Adrenal gland (tissue), 12 donors: Measurements from ENCODE around the gene DRICH1. TPM values are rescaled to one million over a fixed set of nuclear protein-coding genes. Genes with fewer than 3 reads are reported as not detected.
"Not testable (repeated sequence)": the region's sequence is repeated elsewhere in the genome, so short reads cannot be mapped to it uniquely, and the experiment has no call there.

Source experiments
- DNase-seq, 7 donors: peaks; one replicate each; pipeline ENCODE4 v3.0.0-alpha.2; 2019 to 2020
- H3K27ac ChIP-seq, 5 donors: fragments of 200-600 bp; sonication (generic) in 4 of 5; 1 replicate in 3 of 5; 2 replicates in 2 of 5; pipeline versions ENCODE4 v1.5.1 to v1.8.0; 2016 to 2020; ENCODE audit warnings: mild to moderate bottlenecking in 1 of 5
- H3K27me3 ChIP-seq: fragments of 200-600 bp; 2 replicates; pipeline ENCODE4 v1.8.0; 2021
- H3K36me3 ChIP-seq, 2 donors: fragments of 200-600 bp; replicated peaks in 1 of 2; 1 replicate in 1 of 2; 2 replicates in 1 of 2; pipeline versions ENCODE4 v1.5.1 to v1.8.0; 2018 to 2022
- H3K4me1 ChIP-seq, 2 donors: fragments of 200-600 bp; replicated peaks in 1 of 2; 1 replicate in 1 of 2; 2 replicates in 1 of 2; pipeline versions ENCODE4 v1.5.1 to v1.8.0; 2018 to 2021
- H3K4me3 ChIP-seq, 4 donors: fragments of 200-600 bp; sonication (generic) in 3 of 4; one replicate each; pipeline ENCODE4 v1.5.1; 2016 to 2018
- H3K9me3 ChIP-seq, 3 donors: fragments of 200-600 bp; sonication (generic) in 1 of 3; replicated peaks in 1 of 3; 1 replicate in 2 of 3; 2 replicates in 1 of 3; pipeline versions ENCODE4 v1.5.1 to v1.8.0; 2016 to 2021
- POLR2A ChIP-seq, 2 donors: fragments of 450-650 bp; IDR thresholded peaks; one replicate each; pipeline ENCODE4 v1.6.1; 2017; ENCODE audit warnings: antibody characterized with exemption in 2 of 2, mild to moderate bottlenecking in 2 of 2, moderate library complexity in 1 of 2
- WGBS, 4 donors: extraction: QIAGEN DNeasy Blood & Tissue Kit in 2 of 4; methylation state at CpG; one replicate each; pipeline versions ENCODE4 v1.1.5 to v1.1.7; 2013 to 2017; 5-methylcytosine and 5-hydroxymethylcytosine counted together
- intact Hi-C, 2 donors: fragments of 100-400 bp; cut with DNase I; formaldehyde crosslinking; loops; one replicate each; pipeline versions ENCODE4 v1.14.1 to v1.15.0; 2022 to 2023
- polyA plus RNA-seq, 3 donors: library from polyadenylated mRNA; stranded (reverse); fragments of 200-250 nt in 2 of 3; fragments of 350-450 nt in 1 of 3; fragmentation: Illumina TruSeq in 1 of 3; extraction: RNeasy Lipid Tissue Mini Kit (QIAGEN cat#74804) in 1 of 3; gene quantifications; one replicate each; pipeline ENCODE4 v1.2.3, GENCODE V29; 2013 to 2014
- total RNA-seq, 9 donors: library from RNA; depleted of rRNA in 4 of 9; stranded (reverse); fragments of >200 nt in 4 of 9; fragments of 120-200 nt in 1 of 9; fragmentation: NEBNext Ultra II Directional in 1 of 9; extraction: Animal tissue kit (Norgen Biotek cat#: 25700) in 1 of 9; gene quantifications; one replicate each; pipeline versions ENCODE4 v1.1.0 to v1.2.4, GENCODE V29; 2013 to 2023
- TF ChIP-seq, protein P1 (sequence below), 6 experiments: fragments of 450-650 bp in 4 of 6; fragments of 200-600 bp in 2 of 6; sonication (generic) in 1 of 6; IDR thresholded peaks; 1 replicate in 5 of 6; 2 replicates in 1 of 6; pipeline versions ENCODE4 v1.5.1 to v1.8.0; 2016 to 2021; ENCODE audit warnings: antibody characterized with exemption in 6 of 6, mild to moderate bottlenecking in 2 of 6, moderate library complexity in 1 of 6
- donor health status: healthy with polysubstance abuse.
- donor health status: Bipolar disorder and iron deficiency.
- donor health status: DM: yes; HTN: yes; CAD: no.
- donor health status: DM: no; HTN: no; CAD: no.
- donor health status: DM: no; HTN: no; CAD: no.
- donor health status: DM: yes; HTN: yes; CAD: no.

DRICH1 gene
- total and polyA plus RNA-seq, 12 donors, result 0.26 to 6.0 (median 1.0) TPM; not detected in 5

DNA sequence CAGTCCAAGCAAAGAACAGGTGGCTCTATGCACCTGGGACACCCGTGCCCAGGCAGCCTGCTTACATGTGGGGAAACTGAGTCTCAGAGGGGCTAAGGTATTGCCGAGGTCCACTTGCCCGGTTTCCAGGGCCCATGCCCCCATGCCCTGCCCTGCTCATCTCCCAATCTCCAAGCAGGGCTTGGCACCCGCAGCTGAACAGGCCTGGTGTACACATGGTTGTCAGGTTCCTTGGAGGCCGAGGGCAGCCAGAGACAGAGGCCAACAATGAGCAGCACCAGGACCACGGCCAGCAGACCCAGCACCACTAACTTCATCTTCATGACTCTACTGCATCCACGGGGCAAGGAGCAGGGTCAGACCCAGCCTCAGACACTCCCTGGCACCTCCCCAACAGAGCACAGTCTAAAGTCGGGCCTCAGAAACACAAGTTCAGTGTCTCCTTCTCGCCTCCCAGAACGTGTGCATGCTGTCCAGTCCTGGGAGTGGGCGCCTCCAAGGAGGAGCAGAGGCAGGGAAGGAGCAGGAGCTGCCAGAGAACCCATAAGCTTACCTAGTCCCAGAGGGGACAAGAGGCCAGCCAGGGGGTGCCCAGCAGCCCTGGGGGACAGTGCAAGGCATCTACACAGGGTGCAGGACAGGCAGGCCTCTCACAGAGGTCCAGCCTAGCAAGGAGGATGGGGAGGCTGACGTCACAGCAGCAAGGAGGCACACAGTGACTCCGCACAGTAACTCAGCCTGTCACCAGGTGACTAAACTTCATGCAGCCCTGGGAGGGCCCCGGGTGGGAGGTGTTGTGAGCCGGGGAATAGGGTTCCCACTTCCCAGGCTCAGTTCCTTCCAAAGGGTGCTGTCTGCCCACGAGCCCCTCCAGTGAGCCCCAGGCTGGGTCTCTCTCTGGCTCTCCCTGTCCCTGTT lies 38.5 kb upstream of the DRICH1 start:
- H3K9me3 ChIP-seq, result no peaks in the 10 kb centered on the region
- TF ChIP-seq POLR2A (IDR thresholded peaks at IDR 0.05), result no peak
- TF ChIP-seq, protein P1, sequence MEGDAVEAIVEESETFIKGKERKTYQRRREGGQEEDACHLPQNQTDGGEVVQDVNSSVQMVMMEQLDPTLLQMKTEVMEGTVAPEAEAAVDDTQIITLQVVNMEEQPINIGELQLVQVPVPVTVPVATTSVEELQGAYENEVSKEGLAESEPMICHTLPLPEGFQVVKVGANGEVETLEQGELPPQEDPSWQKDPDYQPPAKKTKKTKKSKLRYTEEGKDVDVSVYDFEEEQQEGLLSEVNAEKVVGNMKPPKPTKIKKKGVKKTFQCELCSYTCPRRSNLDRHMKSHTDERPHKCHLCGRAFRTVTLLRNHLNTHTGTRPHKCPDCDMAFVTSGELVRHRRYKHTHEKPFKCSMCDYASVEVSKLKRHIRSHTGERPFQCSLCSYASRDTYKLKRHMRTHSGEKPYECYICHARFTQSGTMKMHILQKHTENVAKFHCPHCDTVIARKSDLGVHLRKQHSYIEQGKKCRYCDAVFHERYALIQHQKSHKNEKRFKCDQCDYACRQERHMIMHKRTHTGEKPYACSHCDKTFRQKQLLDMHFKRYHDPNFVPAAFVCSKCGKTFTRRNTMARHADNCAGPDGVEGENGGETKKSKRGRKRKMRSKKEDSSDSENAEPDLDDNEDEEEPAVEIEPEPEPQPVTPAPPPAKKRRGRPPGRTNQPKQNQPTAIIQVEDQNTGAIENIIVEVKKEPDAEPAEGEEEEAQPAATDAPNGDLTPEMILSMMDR (IDR thresholded peaks at IDR 0.05), result no peak
- 75 to 89% (median 83%) methylated on average over 10 to 16 of the region's 16 CpGs for WGBS, 4 donors
- H3K27ac ChIP-seq, result no peak overlapping the region
- H3K4me3 ChIP-seq, result no peak overlapping the region
- intact Hi-C loops, result no loop called here
- DNase-seq, result peak in 1 of 7 donors; percentile 42
- peaks cover 0 to 3% of the 10 kb centered on the region in 2 donors for H3K4me1 ChIP-seq
- no peaks in the 10 kb centered on the region for H3K27me3 ChIP-seq
- H3K36me3 ChIP-seq, result no peaks in the 10 kb centered on the region

DNA sequence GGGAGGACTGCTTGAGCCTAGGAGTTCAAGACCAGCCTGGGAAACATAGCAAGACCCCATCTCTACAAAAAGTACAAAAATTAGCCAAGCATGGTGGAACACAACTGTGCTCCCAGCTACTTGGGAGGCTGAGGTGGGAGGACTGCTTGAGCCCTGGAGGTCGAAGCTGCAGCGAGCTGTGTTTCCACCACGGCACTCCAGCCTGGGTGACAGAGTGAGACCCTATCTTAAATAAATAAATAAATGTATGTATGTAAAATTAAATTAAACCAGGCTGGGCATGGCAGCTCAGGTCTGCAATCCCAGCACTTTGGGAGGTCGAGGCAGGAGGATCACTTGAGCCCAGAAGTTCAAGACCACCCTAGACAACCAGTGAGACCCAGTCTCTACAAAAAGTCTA lies 28.3 kb upstream of the DRICH1 start:
- H3K4me3 ChIP-seq, H3K9me3 ChIP-seq, intact Hi-C loops, H3K27ac ChIP-seq, DNase-seq, H3K27me3 ChIP-seq, H3K36me3 ChIP-seq, H3K4me1 ChIP-seq: not testable (repeated sequence)
- 86 to 100% (median 98%) methylated on average over 4 of the region's 4 CpGs for WGBS, 4 donors

DNA sequence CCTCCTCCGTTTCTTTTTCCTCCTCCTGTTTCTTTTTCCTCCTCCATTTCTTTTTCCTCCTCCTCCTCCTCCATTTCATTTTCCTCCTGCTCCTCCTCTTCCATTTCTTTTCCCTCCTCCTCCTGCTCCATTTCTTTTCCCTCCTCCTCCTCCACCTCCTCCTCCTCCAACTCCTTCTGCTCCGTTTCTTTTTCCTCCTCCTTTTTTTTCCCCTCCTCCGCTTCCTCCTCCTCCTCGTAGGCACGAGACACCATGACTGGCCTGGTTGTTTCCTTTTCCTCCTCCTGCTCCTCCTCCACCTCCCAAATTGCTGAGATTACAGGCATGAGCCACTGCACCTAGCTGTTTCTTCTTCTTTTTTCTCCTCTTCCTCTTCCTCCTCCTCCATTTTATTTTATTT lies 25.6 kb upstream of the DRICH1 start:
- Histone ChIP-seq H3K36me3 (peaks cover 0 to 5% of the 10 kb centered on the region in 2 donors), H3K4me1 (no peaks in the 10 kb centered on the region), H3K27me3 (no peaks in the 10 kb centered on the region), H3K4me3 (no peak overlapping the region), H3K9me3 (no peaks in the 10 kb centered on the region), H3K27ac (no peak overlapping the region)
- DNase-seq, result no peak
- 68 to 83% (median 78%) methylated on average over 5 of the region's 5 CpGs for WGBS, 4 donors
- intact Hi-C loops, result no loop called here
- TF ChIP-seq, protein P1 (IDR thresholded peaks at IDR 0.05), result no peak
- TF ChIP-seq POLR2A (IDR thresholded peaks at IDR 0.05), result no peak

DNA sequence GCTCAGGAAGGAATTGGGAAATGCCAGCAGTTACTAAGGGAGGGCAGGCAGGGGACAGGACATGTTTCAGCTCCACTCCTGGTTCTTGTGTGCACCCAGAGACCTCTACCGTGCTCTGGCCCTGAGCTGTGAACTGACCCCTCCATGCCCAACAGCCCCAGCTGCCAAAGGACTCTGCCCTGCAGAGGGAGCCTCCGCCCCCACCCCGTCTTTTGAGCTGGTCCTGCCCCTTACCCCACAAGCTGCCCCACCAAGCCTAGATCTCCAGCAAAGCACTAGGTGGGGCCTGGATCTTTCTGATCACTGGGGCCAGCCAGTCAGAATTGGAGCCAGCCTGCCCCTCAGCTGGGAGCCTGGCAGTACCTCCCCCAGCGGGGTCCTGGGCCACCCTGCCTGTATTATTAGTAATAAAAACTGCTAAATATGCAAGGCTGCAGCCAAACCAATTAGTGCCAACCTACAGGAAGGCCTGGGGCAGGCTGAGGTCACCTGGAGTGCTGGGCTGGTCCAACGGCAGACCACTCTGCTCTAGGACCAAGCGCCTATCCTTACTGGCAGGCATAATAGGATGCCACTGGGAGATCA lies 23.9 kb upstream of the DRICH1 start:
- H3K27me3 ChIP-seq, result no peaks in the 10 kb centered on the region
- H3K27ac ChIP-seq, result no peak overlapping the region
- H3K4me3 ChIP-seq, result no peak overlapping the region
- peaks cover 0 to 5% of the 10 kb centered on the region in 2 donors for H3K36me3 ChIP-seq
- H3K9me3 ChIP-seq, result no peaks in the 10 kb centered on the region
- intact Hi-C loops, result no loop called here
- TF ChIP-seq, protein P1 (IDR thresholded peaks at IDR 0.05), result no peak
- no peak for TF ChIP-seq POLR2A (IDR thresholded peaks at IDR 0.05)
- no peaks in the 10 kb centered on the region for H3K4me1 ChIP-seq
- no peak for DNase-seq
- WGBS, 4 donors, result 57 to 100% (median 94%) methylated on average over 1 to 6 of the region's 6 CpGs
